ENCODE measurements around the gene ELP5.

The ELP5 gene

GRCh38 chr17:7281953-7282751 is 30.1 kb downstream of the ELP5 start:
- H3K4me3 ChIP-seq (ENCODE audit: low read depth in 1 of 2, low read length in 2 of 2): peak overlapping the region in 1 of 2 experiments; percentile 49; a peak in 2 of 4 replicates

DNA sequence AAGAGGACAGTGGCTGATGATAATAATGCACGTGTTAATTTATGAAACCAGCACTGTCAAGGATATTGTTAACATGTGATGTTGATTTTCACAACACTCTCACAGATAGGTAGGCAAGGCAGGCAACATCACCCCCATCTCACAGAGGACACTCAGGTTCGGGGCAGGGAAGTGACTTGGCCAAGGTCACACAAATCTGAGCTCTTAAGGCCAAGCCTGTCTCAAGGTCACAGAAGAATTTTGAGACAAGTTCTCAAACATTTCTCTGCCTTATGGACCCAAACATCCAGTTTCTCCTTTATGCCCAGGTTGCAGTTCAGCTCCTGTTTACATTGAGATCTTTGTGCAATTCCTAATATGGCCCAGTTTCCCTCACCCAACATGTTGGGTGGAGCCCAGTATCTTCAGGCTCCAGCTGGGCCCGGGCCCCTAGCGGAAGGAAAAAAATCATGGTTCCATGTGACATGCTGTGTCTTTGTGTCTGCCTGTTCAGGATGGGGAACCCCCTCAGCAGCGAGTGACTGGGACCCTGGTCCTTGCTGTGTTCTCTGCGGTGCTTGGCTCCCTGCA is 30.8 kb downstream of the ELP5 start:
- H3K79me2 ChIP-seq (ENCODE audit: insufficient read depth, low read length): no peaks in the 10 kb centered on the region
- peaks cover 13% of the 10 kb centered on the region for H3K27me3 ChIP-seq (ENCODE audit: insufficient read depth, low read length, poor library complexity)
- no peak for TF ChIP-seq EZH2 (IDR thresholded peaks at IDR 0.05; ENCODE audit: borderline replicate concordance, low read depth, low read length, severe bottlenecking)
- no peak for TF ChIP-seq CTCF (IDR thresholded peaks at IDR 0.05; ENCODE audit: borderline replicate concordance, extremely low read depth, low read length, poor library complexity, severe bottlenecking)
- H3K4me2 ChIP-seq (ENCODE audit: insufficient read depth, low read length): no peak overlapping the region
- H4K20me1 ChIP-seq (ENCODE audit: insufficient read depth, low read length): no peaks in the 10 kb centered on the region
- no peaks in the 10 kb centered on the region for H3K9me3 ChIP-seq (ENCODE audit: insufficient read depth, low read length, severe bottlenecking)
- H3K36me3 ChIP-seq (ENCODE audit: insufficient read depth, low read length): no peaks in the 10 kb centered on the region
- peaks cover 27% of the 10 kb centered on the region for H3K4me1 ChIP-seq (ENCODE audit: insufficient read depth, low read length)
- no peak for DNase-seq
- no peak overlapping the region for H2AFZ ChIP-seq (ENCODE audit: low read depth, low read length)
- H3K27ac ChIP-seq (ENCODE audit: low read length): no peak overlapping the region
- no peak for ATAC-seq (ENCODE audit: insufficient read depth, low read depth)
- H3K4me3 ChIP-seq (ENCODE audit: low read depth in 1 of 2, low read length in 2 of 2): no peak overlapping the region
- H3K9ac ChIP-seq (ENCODE audit: low read depth, low read length): no peak overlapping the region

More at GRCh38 chr17:7281953-7282751, 30.1 kb downstream of the ELP5 start:
- no peak for TF ChIP-seq CTCF (IDR thresholded peaks at IDR 0.05; ENCODE audit: borderline replicate concordance, extremely low read depth, low read length, poor library complexity, severe bottlenecking)
- no peak for TF ChIP-seq EZH2 (IDR thresholded peaks at IDR 0.05; ENCODE audit: borderline replicate concordance, low read depth, low read length, severe bottlenecking)
- H2AFZ ChIP-seq (ENCODE audit: low read depth, low read length): peak overlapping the region; percentile 8; the same call in 1 of the 2 replicates
- H3K9me3 ChIP-seq (ENCODE audit: insufficient read depth, low read length, severe bottlenecking): no peaks in the 10 kb centered on the region
- H3K36me3 ChIP-seq (ENCODE audit: insufficient read depth, low read length): no peaks in the 10 kb centered on the region
- no peak overlapping the region for H3K27ac ChIP-seq (ENCODE audit: low read length)
- peaks cover 27% of the 10 kb centered on the region for H3K4me1 ChIP-seq (ENCODE audit: insufficient read depth, low read length)
- H3K79me2 ChIP-seq (ENCODE audit: insufficient read depth, low read length): no peaks in the 10 kb centered on the region
- peak overlapping the region; percentile 27; the same call in 1 of the 2 replicates for H3K9ac ChIP-seq (ENCODE audit: low read depth, low read length)
- no peak for DNase-seq
- H3K4me2 ChIP-seq (ENCODE audit: insufficient read depth, low read length): peak overlapping the region; percentile 65
- ATAC-seq (ENCODE audit: insufficient read depth, low read depth): no peak
- peaks cover 8% of the 10 kb centered on the region for H3K27me3 ChIP-seq (ENCODE audit: insufficient read depth, low read length, poor library complexity)
- H4K20me1 ChIP-seq (ENCODE audit: insufficient read depth, low read length): no peaks in the 10 kb centered on the region

- H3K4me2 ChIP-seq (ENCODE audit: insufficient read depth, low read length): no peak overlapping the region
- no peak overlapping the region for H3K4me3 ChIP-seq (ENCODE audit: low read depth in 1 of 2, low read length in 2 of 2)
- H2AFZ ChIP-seq (ENCODE audit: low read depth, low read length): no peak overlapping the region
- no peaks in the 10 kb centered on the region for H3K9me3 ChIP-seq (ENCODE audit: insufficient read depth, low read length, severe bottlenecking)
- no peaks in the 10 kb centered on the region for H3K79me2 ChIP-seq (ENCODE audit: insufficient read depth, low read length)
- no peak overlapping the region for H3K9ac ChIP-seq (ENCODE audit: low read depth, low read length)
- peaks cover 27% of the 10 kb centered on the region for H3K4me1 ChIP-seq (ENCODE audit: insufficient read depth, low read length)
- no peak overlapping the region for H3K27ac ChIP-seq (ENCODE audit: low read length)
- DNase-seq (no peak), ATAC-seq (ENCODE audit: insufficient read depth, low read depth) (no peak)
- TF ChIP-seq EZH2 (IDR thresholded peaks at IDR 0.05; ENCODE audit: borderline replicate concordance, low read depth, low read length, severe bottlenecking): no peak
- no peak for TF ChIP-seq CTCF (IDR thresholded peaks at IDR 0.05; ENCODE audit: borderline replicate concordance, extremely low read depth, low read length, poor library complexity, severe bottlenecking)
- no peaks in the 10 kb centered on the region for H4K20me1 ChIP-seq (ENCODE audit: insufficient read depth, low read length)
- H3K36me3 ChIP-seq (ENCODE audit: insufficient read depth, low read length): no peaks in the 10 kb centered on the region
- peaks cover 15% of the 10 kb centered on the region for H3K27me3 ChIP-seq (ENCODE audit: insufficient read depth, low read length, poor library complexity)
Measured at GRCh38 chr17:7283471-7284216, 31.6 kb downstream of the ELP5 start.

All from DND-41 (cell line).